ENCODE results near the gene CETN3.

GRCh38 chr5:90368454-90369246, 40.9 kb downstream of the CETN3 start:
- TF ChIP-seq, protein P1, sequence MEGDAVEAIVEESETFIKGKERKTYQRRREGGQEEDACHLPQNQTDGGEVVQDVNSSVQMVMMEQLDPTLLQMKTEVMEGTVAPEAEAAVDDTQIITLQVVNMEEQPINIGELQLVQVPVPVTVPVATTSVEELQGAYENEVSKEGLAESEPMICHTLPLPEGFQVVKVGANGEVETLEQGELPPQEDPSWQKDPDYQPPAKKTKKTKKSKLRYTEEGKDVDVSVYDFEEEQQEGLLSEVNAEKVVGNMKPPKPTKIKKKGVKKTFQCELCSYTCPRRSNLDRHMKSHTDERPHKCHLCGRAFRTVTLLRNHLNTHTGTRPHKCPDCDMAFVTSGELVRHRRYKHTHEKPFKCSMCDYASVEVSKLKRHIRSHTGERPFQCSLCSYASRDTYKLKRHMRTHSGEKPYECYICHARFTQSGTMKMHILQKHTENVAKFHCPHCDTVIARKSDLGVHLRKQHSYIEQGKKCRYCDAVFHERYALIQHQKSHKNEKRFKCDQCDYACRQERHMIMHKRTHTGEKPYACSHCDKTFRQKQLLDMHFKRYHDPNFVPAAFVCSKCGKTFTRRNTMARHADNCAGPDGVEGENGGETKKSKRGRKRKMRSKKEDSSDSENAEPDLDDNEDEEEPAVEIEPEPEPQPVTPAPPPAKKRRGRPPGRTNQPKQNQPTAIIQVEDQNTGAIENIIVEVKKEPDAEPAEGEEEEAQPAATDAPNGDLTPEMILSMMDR (conservative IDR thresholded peaks at IDR 0.05 in 1 of 2, IDR thresholded peaks at IDR 0.05 in 1 of 2; ENCODE audit: extremely low read depth in 1 of 2, insufficient read depth in 1 of 2, low read depth in 1 of 2, low read length in 2 of 2): no peak
- no peak for TF ChIP-seq EZH2 (IDR thresholded peaks at IDR 0.05; ENCODE audit: borderline replicate concordance, low read length)
